H9 (cell line): ENCODE measurements around the gene POR. TPM values are rescaled to one million over a fixed set of nuclear protein-coding genes. Genes with fewer than 3 reads are reported as not detected.

Experiments
- DNase-seq: peaks from one replicate; pipeline ENCODE4 v3.0.0-alpha.2; 2017
- H2AFZ ChIP-seq: one replicate; pipeline ENCODE4 v1.6.1; 2013; ENCODE audit warnings: mild to moderate bottlenecking, low read length, control low read depth, moderate library complexity
- H2AK5ac ChIP-seq: 2 replicates; pipeline ENCODE4 v1.6.1; 2013; ENCODE audit warnings: low read length, control low read depth, mixed read lengths; ENCODE audit not compliant: insufficient read length
- H2BK120ac ChIP-seq: one replicate; pipeline ENCODE4 v1.6.1; 2013; ENCODE audit warnings: low read depth, mild to moderate bottlenecking, low read length, control low read depth, inconsistent platforms; ENCODE audit not compliant: poor library complexity, severe bottlenecking
- H2BK12ac ChIP-seq: 2 replicates; pipeline ENCODE4 v1.6.1; 2013; ENCODE audit warnings: low read length, control low read depth, mixed read lengths, low read depth; ENCODE audit not compliant: insufficient read length
- H2BK15ac ChIP-seq: 2 replicates; pipeline ENCODE4 v1.6.1; 2013; ENCODE audit warnings: low read depth, low read length, control low read depth
- H2BK20ac ChIP-seq: one replicate; pipeline ENCODE4 v1.6.1; 2013; ENCODE audit warnings: low read depth, mild to moderate bottlenecking, low read length, control low read depth, inconsistent platforms; ENCODE audit not compliant: poor library complexity, severe bottlenecking
- H2BK5ac ChIP-seq: 2 replicates; pipeline ENCODE4 v1.6.1; 2013; ENCODE audit warnings: low read length, control low read depth, mixed read lengths; ENCODE audit not compliant: insufficient read length
- H3K14ac ChIP-seq: 2 replicates; pipeline ENCODE4 v1.6.1; 2013; ENCODE audit warnings: low read length, control low read depth; ENCODE audit not compliant: insufficient read depth
- H3K18ac ChIP-seq: 2 replicates; pipeline ENCODE4 v1.6.1; 2013; ENCODE audit warnings: low read depth, mild to moderate bottlenecking, mixed read lengths, low read length, control low read depth; ENCODE audit not compliant: insufficient read length
- H3K23ac ChIP-seq: 2 replicates; pipeline ENCODE4 v1.6.1; 2013; ENCODE audit warnings: low read length, control low read depth, mixed read lengths, low read depth; ENCODE audit not compliant: insufficient read length
- H3K23me2 ChIP-seq: 2 replicates; pipeline ENCODE4 v1.6.1; 2013; ENCODE audit warnings: low read depth, mild to moderate bottlenecking, mixed read lengths, low read length, control low read depth; ENCODE audit not compliant: insufficient read length, poor library complexity, severe bottlenecking
- H3K27ac ChIP-seq: 2 replicates; pipeline ENCODE4 v1.5.1; 2013; ENCODE audit warnings: low read length, control low read depth, mixed read lengths, low read depth; ENCODE audit not compliant: insufficient read length
- H3K27me3 ChIP-seq: 2 replicates; pipeline ENCODE4 v1.6.1; 2013; ENCODE audit warnings: low read length, control low read depth, inconsistent platforms; ENCODE audit not compliant: insufficient read depth
- H3K4ac ChIP-seq: 2 replicates; pipeline ENCODE4 v1.6.1; 2013; ENCODE audit warnings: low read depth, mild to moderate bottlenecking, control low read depth, inconsistent platforms, low read length, moderate library complexity
- H3K4me1 ChIP-seq: 2 replicates; pipeline ENCODE4 v1.6.1; 2013; ENCODE audit warnings: low read length, control low read depth, inconsistent platforms; ENCODE audit not compliant: insufficient read depth
- H3K4me2 ChIP-seq: 2 replicates; pipeline ENCODE4 v1.6.1; 2013; ENCODE audit warnings: low read length, control low read depth, mixed read lengths; ENCODE audit not compliant: insufficient read length, insufficient read depth
- H3K56ac ChIP-seq: 2 replicates; pipeline ENCODE4 v1.6.1; 2013; ENCODE audit warnings: low read depth, mild to moderate bottlenecking, mixed read lengths, low read length, control low read depth; ENCODE audit not compliant: insufficient read length
- H3K79me1 ChIP-seq: 2 replicates; pipeline ENCODE4 v1.6.1; 2013; ENCODE audit warnings: low read depth, mild to moderate bottlenecking, moderate library complexity, low read length, control low read depth, inconsistent platforms; ENCODE audit not compliant: insufficient read depth, poor library complexity, severe bottlenecking
- H3K79me2 ChIP-seq: 2 replicates; pipeline ENCODE4 v1.6.1; 2013; ENCODE audit warnings: low read length, control low read depth, inconsistent platforms; ENCODE audit not compliant: insufficient read depth
- H3K9ac ChIP-seq: 2 replicates; pipeline ENCODE4 v1.6.1; 2013; ENCODE audit warnings: low read length, control low read depth, mixed read lengths; ENCODE audit not compliant: insufficient read length; ENCODE audit errors: extremely low read depth
- H3K9me3 ChIP-seq: one replicate; pipeline ENCODE4 v1.6.1; 2013; ENCODE audit warnings: low read depth, low read length, inconsistent platforms; ENCODE audit not compliant: control insufficient read depth
- H3T11ph ChIP-seq: one replicate; pipeline ENCODE4 v1.6.1; 2013; ENCODE audit warnings: mild to moderate bottlenecking, low read length, control low read depth, inconsistent platforms
- H4K20me1 ChIP-seq: one replicate; pipeline ENCODE4 v1.6.1; 2013; ENCODE audit not compliant: control insufficient read depth, insufficient read length, insufficient read depth
- H4K5ac ChIP-seq: 2 replicates; pipeline ENCODE4 v1.6.1; 2013; ENCODE audit warnings: low read depth, mild to moderate bottlenecking, mixed read lengths, low read length, control low read depth; ENCODE audit not compliant: insufficient read length
- H4K8ac ChIP-seq: replicated peaks from 2 replicates; pipeline ENCODE4 v1.6.1; 2013; ENCODE audit warnings: low read length, control low read depth, mixed read lengths, low read depth; ENCODE audit not compliant: insufficient read length
- H4K91ac ChIP-seq: 2 replicates; pipeline ENCODE4 v1.6.1; 2013; ENCODE audit warnings: low read depth, mild to moderate bottlenecking, moderate library complexity, mixed read lengths, low read length, control low read depth; ENCODE audit not compliant: insufficient read length
- H3K27ac Mint-ChIP-seq, 3 experiments: 2 replicates in 2 of 3; 3 replicates in 1 of 3; pipeline ENCODE4 v1.8.0; 2020 to 2021; ENCODE audit warnings: mixed read lengths in 3 of 3, mild to moderate bottlenecking in 1 of 3, moderate library complexity in 1 of 3
- H3K27me3 Mint-ChIP-seq: 2 replicates; pipeline ENCODE4 v1.8.0; 2021; ENCODE audit warnings: low read depth, mild to moderate bottlenecking, moderate library complexity, mixed read lengths
- H3K36me3 Mint-ChIP-seq, 3 experiments: 2 replicates in 2 of 3; 3 replicates in 1 of 3; pipeline ENCODE4 v1.8.0; 2020 to 2021; ENCODE audit warnings: low read depth in 3 of 3, mixed read lengths in 3 of 3; ENCODE audit not compliant: insufficient read depth in 1 of 3
- H3K4me1 Mint-ChIP-seq, 2 experiments: 2 replicates each; pipeline ENCODE4 v1.8.0; 2020; ENCODE audit warnings: mixed read lengths in 2 of 2
- H3K4me3 Mint-ChIP-seq, 2 experiments: 2 replicates in 1 of 2; 3 replicates in 1 of 2; pipeline ENCODE4 v1.8.0; 2020 to 2021; ENCODE audit warnings: mild to moderate bottlenecking in 2 of 2, mixed read lengths in 2 of 2, moderate library complexity in 1 of 2
- H3K9me3 Mint-ChIP-seq, 2 experiments: 2 replicates in 1 of 2; 3 replicates in 1 of 2; pipeline ENCODE4 v1.8.0; 2020; ENCODE audit warnings: mild to moderate bottlenecking in 2 of 2, mixed read lengths in 2 of 2, moderate library complexity in 1 of 2
- CTCF ChIP-seq: fragments of 200-600 bp; sonication (generic); conservative IDR thresholded peaks from 3 replicates; pipeline ENCODE4 v1.8.0; 2021; ENCODE audit warnings: antibody characterized with exemption, mild to moderate bottlenecking
- whole genome bisulfite sequencing: extraction: QIAGEN DNeasy Blood & Tissue Kit; methylation state at CpG from one replicate; pipeline ENCODE4 v1.1.7; 2013; ENCODE audit warnings: missing lambda C conversion rate, low lambda C conversion rate, mixed read lengths; ENCODE audit not compliant: insufficient read length; ENCODE audit errors: extremely low coverage; 5-methylcytosine and 5-hydroxymethylcytosine counted together
- total RNA-seq: library from RNA; stranded (reverse); gene quantifications from 2 replicates; pipeline ENCODE4 v1.2.1, GENCODE V29; 2021

Gene POR
- total RNA-seq, 1 experiment from 2014 or later = 128 TPM

DNA sequence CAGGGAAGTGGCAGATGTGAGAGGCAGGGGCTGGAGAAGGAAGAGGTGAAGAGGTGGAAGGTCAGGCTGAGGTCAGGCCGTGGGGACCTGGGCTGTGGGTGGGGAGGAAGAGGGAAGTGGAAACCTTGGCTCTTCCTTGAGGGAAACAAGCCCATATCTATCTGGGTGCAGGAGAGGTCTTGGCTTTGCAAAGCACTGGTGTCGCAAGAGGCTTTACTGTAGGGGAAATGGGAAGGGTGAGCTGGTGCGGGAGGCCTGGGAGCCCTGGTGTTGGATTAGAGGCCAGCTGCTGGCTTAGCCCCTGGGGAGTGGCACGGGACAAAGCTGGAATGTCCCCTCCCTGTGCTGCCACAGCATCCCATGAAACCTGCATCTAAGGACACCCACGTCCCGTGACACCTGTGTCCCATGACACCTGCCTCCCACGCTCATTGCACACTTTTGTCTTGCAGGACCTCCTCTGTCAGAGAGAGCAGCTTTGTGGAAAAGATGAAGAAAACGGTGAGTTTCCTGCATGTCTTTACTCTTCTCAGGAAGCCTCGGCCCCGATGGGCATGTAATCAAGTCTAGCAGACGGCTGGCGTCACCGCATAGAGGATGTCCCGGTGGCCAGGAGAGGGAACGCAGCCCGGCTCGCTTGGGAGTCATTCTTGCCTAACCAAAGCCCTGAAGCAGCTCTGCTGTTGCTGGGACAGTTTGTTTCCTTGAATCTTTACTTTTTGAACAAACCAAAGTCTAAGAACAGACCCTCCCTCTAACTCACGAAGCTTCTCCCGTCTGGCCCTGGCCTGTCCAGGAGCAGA lies 57.2 kb downstream of the POR start:
- no peak overlapping the region for H3K4ac ChIP-seq
- WGBS = no CpG with 5 or more reads among the region's 19 CpGs
- H4K20me1 ChIP-seq = no peaks in the 10 kb centered on the region
- Mint-ChIP-seq H3K27me3 (no peaks in the 10 kb centered on the region; the same call in 1 of the 2 replicates), H3K36me3 (peaks cover 11 to 39% (median 33%) of the 10 kb centered on the region in 3 experiments; a peak in 6 of 7 replicates), H3K4me1 (peaks cover 0 to 11% of the 10 kb centered on the region in 2 experiments; a peak in 3 of 4 replicates), H3K4me3 (no peak overlapping the region), H3K9me3 (no peaks in the 10 kb centered on the region), H3K27ac (peak overlapping the region; percentile 80 to 91 (median 85); a peak in 6 of 7 replicates)
- TF ChIP-seq CTCF = peak; percentile 55
- no peak overlapping the region for H3K27ac ChIP-seq
- no peak overlapping the region for H3T11ph ChIP-seq
- H2BK120ac ChIP-seq = no peak overlapping the region
- no peaks in the 10 kb centered on the region for H3K27me3 ChIP-seq
- no peak overlapping the region for H2BK5ac ChIP-seq
- H3K79me2 ChIP-seq = no peaks in the 10 kb centered on the region
- H4K5ac ChIP-seq = no peak overlapping the region
- no peak overlapping the region for H2BK20ac ChIP-seq
- no peak overlapping the region for H4K91ac ChIP-seq
- H3K9me3 ChIP-seq = no peaks in the 10 kb centered on the region
- H3K4me1 ChIP-seq = no peaks in the 10 kb centered on the region
- no peak overlapping the region for H4K8ac ChIP-seq
- no peak overlapping the region for H3K18ac ChIP-seq
- no peak overlapping the region; the same call in 1 of the 2 replicates for H3K14ac ChIP-seq
- no peak overlapping the region for H2AK5ac ChIP-seq
- no peaks in the 10 kb centered on the region for H3K23me2 ChIP-seq
- no peak overlapping the region for H2AFZ ChIP-seq
- no peak overlapping the region for H2BK12ac ChIP-seq
- no peak overlapping the region for H3K9ac ChIP-seq
- H3K4me2 ChIP-seq = no peak overlapping the region
- no peak overlapping the region for H3K23ac ChIP-seq
- no peak for DNase-seq
- H3K79me1 ChIP-seq = no peaks in the 10 kb centered on the region
- no peak overlapping the region for H2BK15ac ChIP-seq
- no peak overlapping the region for H3K56ac ChIP-seq
